H1 (cell line): ENCODE results near the gene RMC1. TPM values are rescaled to one million over a fixed set of nuclear protein-coding genes. Genes with fewer than 3 reads are reported as not detected.

Source experiments
- RAD21 ChIP-seq, 2 experiments: IDR thresholded peaks in 1 of 2; conservative IDR thresholded peaks in 1 of 2; 2 replicates each; pipeline ENCODE4 v1.6.1; 2011; ENCODE audit warnings: low read depth in 2 of 2, low read length in 2 of 2, improper control_type of control experiment in 1 of 2, inconsistent platforms in 1 of 2, mild to moderate bottlenecking in 1 of 2, moderate library complexity in 1 of 2
- polyA plus RNA-seq, 7 experiments: library from polyadenylated mRNA; depleted of rRNA in 3 of 7; stranded (reverse) in 5 of 7; unstranded in 2 of 7; fragments of >200 nt in 5 of 7; fragments of 200-250 nt in 2 of 7; gene quantifications; 1 replicate in 5 of 7; 2 replicates in 1 of 7; 4 replicates in 1 of 7; pipeline versions ENCODE4 v1.2.1 to v1.2.3, GENCODE V29; 2011 to 2013; ENCODE audit warnings: missing spikeins in 2 of 7, mixed read lengths in 2 of 7
- total RNA-seq: library from RNA; stranded (reverse); fragmentation: NEBNext Ultra II Directional; extraction: Animal tissue kit (Norgen Biotek cat#: 25700); gene quantifications from 2 replicates; pipeline ENCODE4 v1.2.1, GENCODE V29; 2021

RMC1 gene
- total and polyA plus RNA-seq, 2 of the 8 experiments (the other 6 are each of a cell fraction or from before 2014, with no cell fraction given) = 16.4 to 20.1 TPM

- no peak for TF ChIP-seq RAD21 (IDR thresholded peaks at IDR 0.05 in 1 of 2, conservative IDR thresholded peaks at IDR 0.05 in 1 of 2; ENCODE audit: low read depth in 2 of 2, low read length in 2 of 2)
- TF ChIP-seq, all 59 proteins: peak for 0
These were observed 56.9 kb downstream of the RMC1 start (continued) for GRCh38 chr18:23560186-23560585.
